ENCODE results near the gene KCNAB2. TPM values are rescaled to one million over a fixed set of nuclear protein-coding genes. Genes with fewer than 3 reads are reported as not detected.

The KCNAB2 gene
- total RNA-seq, 1 experiment from 2014 or later: 10.3 TPM

GRCh38 chr1:6100861-6101783 is 55.4 kb downstream of the KCNAB2 start (continued):
- TF ChIP-seq, protein P1, sequence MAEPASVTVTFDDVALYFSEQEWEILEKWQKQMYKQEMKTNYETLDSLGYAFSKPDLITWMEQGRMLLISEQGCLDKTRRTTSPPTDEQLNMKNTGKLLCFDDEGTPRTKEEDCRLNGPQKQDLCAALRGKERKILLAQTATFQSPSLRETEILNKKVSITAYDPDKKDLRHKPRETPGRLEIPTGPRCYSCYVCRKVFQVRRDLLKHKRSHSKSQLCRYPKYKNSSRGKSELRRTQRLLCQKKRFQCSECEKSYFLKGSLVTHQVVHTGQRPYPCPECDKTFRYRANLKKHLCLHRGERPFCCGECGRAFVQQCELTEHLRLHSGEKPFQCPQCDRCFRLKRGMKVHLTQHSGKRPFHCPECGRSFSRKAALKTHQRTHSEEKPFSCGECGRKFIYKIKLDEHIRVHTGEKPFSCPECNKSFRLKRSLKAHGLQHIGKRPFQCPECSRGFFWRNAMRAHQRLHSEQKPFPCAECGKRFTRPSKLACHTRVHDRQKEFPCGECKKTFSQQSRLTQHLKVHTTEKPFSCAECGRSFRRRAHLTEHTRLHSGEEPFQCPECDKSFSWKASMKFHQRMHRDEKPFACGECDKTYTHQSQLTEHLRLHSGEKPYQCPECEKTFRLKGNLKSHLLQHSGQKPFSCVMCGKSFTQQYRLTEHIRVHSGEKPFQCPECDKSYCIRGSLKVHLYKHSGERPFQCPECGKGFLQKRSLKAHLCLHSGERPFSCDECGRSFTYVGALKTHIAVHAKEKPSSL (CRISPR knock-in tag; conservative IDR thresholded peaks at IDR 0.05): no peak
- TF ChIP-seq ZNF138 (CRISPR knock-in tag; conservative IDR thresholded peaks at IDR 0.05) (no peak), ZNF317 (CRISPR knock-in tag; IDR thresholded peaks at IDR 0.05; ENCODE audit: borderline replicate concordance, low read depth) (no peak), GTF2I (CRISPR knock-in tag; conservative IDR thresholded peaks at IDR 0.05) (no peak), ZNF263 (CRISPR knock-in tag; IDR thresholded peaks at IDR 0.05; ENCODE audit: low read depth) (no peak), ZNF219 (CRISPR knock-in tag; IDR thresholded peaks at IDR 0.05; ENCODE audit: borderline replicate concordance) (no peak), PRRX2 (CRISPR knock-in tag; IDR thresholded peaks at IDR 0.05) (no peak)
- TF ChIP-seq, protein P2, sequence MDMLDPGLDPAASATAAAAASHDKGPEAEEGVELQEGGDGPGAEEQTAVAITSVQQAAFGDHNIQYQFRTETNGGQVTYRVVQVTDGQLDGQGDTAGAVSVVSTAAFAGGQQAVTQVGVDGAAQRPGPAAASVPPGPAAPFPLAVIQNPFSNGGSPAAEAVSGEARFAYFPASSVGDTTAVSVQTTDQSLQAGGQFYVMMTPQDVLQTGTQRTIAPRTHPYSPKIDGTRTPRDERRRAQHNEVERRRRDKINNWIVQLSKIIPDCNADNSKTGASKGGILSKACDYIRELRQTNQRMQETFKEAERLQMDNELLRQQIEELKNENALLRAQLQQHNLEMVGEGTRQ (CRISPR knock-in tag; IDR thresholded peaks at IDR 0.05): no peak

DNA sequence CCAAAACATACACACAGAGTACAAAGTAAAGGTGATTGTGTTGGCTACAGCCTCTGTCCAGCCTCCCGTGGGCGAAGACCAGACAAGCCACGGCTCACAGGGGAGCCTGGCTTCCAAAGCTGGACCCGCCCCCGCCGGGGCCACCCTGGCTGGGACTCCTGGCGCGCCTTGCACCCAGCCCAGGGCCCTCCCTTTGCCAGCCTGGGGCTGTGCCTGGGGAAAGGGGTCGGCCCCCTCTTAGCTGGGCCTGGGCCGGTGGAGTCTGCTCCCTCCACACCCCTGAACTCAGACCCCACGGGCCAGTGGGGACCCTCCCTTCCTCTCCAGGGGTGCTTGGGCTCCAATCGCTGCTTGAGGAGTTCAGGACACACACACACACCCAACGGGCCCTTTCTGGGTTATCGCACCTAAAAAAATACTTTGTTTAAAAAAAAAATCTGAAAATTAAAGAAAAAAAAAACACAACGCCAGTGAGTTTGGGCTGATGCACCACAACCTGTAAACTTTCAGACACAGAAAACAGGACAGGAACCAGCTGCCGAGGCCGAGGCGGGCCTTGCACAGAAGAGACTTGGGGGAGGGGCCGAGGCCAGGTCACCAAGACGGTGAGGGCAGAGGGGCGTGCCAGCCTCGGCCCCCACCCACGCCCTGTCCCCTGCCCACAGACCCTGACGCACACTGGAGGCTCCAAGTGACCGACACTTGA is 56.3 kb downstream of the KCNAB2 start:
- TF ChIP-seq FOXK1 (CRISPR knock-in tag; IDR thresholded peaks at IDR 0.05) (no peak), OVOL2 (CRISPR knock-in tag; IDR thresholded peaks at IDR 0.05; ENCODE audit: borderline replicate concordance) (no peak), SMAD3 (CRISPR knock-in tag; IDR thresholded peaks at IDR 0.05; ENCODE audit: borderline replicate concordance) (no peak), MYBL2 (CRISPR knock-in tag; IDR thresholded peaks at IDR 0.05) (no peak)
- TF ChIP-seq, protein P3, sequence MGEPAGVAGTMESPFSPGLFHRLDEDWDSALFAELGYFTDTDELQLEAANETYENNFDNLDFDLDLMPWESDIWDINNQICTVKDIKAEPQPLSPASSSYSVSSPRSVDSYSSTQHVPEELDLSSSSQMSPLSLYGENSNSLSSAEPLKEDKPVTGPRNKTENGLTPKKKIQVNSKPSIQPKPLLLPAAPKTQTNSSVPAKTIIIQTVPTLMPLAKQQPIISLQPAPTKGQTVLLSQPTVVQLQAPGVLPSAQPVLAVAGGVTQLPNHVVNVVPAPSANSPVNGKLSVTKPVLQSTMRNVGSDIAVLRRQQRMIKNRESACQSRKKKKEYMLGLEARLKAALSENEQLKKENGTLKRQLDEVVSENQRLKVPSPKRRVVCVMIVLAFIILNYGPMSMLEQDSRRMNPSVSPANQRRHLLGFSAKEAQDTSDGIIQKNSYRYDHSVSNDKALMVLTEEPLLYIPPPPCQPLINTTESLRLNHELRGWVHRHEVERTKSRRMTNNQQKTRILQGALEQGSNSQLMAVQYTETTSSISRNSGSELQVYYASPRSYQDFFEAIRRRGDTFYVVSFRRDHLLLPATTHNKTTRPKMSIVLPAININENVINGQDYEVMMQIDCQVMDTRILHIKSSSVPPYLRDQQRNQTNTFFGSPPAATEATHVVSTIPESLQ (CRISPR knock-in tag; IDR thresholded peaks at IDR 0.05): no peak
- H3K27ac Mint-ChIP-seq: no peak overlapping the region
- H3K4me1 Mint-ChIP-seq: no peaks in the 10 kb centered on the region
- ATAC-seq (no peak), DNase-seq (ENCODE audit: low spot score) (no peak)
- no peak overlapping the region for H3K4me3 Mint-ChIP-seq
- ChIA-PET CTCF (interaction anchor here (1.0 to 2.1 kb wide), 3 partner anchors 60 to 103 kb away, joined by 3 to 6 read pairs (median 3); no protein-coding TSS in a partner anchor), POLR2A (interaction anchor here (1.0 kb wide), 1 partner anchor 19 kb away, joined by 3 read pairs; no protein-coding TSS in a partner anchor)
- no peaks in the 10 kb centered on the region for H3K36me3 Mint-ChIP-seq
- no peaks in the 10 kb centered on the region for H3K27me3 Mint-ChIP-seq (ENCODE audit: low read depth)
- no peaks in the 10 kb centered on the region for H3K9me3 Mint-ChIP-seq

DNA sequence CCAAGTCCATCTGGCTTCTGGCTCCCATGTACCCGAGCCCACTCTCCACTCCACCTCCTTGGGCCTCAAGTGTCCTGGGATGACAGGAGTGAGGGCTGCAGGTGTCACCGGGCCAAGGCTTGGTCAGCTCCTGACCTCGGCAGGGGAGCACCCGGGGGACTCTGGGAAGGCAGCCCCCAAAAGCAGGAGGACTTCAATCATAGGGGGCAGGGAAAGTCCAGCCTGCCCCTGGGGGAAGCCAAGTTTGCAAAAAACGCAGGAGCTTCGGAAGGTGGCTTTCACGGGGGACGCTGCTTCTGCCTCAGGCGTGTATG is 56.8 kb downstream of the KCNAB2 start:
- no peak overlapping the region for H3K4me3 Mint-ChIP-seq
- ATAC-seq: no peak
- CTCF ChIA-PET: interaction anchor here (1.0 to 1.1 kb wide), 2 partner anchors 59 to 102 kb away, joined by 3 read pairs; no protein-coding TSS in a partner anchor
- no peak overlapping the region for H3K27ac Mint-ChIP-seq
- POLR2A ChIA-PET: no interaction called here
- no peaks in the 10 kb centered on the region for H3K4me1 Mint-ChIP-seq
- H3K36me3 Mint-ChIP-seq: no peaks in the 10 kb centered on the region
- H3K9me3 Mint-ChIP-seq: peaks cover 3% of the 10 kb centered on the region; the same call in 1 of the 2 replicates
- H3K27me3 Mint-ChIP-seq (ENCODE audit: low read depth): no peaks in the 10 kb centered on the region
- no peak for DNase-seq (ENCODE audit: low spot score)
- TF ChIP-seq MLX (CRISPR knock-in tag; IDR thresholded peaks at IDR 0.05): no peak
- TF ChIP-seq MXD4 (CRISPR knock-in tag; IDR thresholded peaks at IDR 0.05; ENCODE audit: borderline replicate concordance): no peak
- TF ChIP-seq, protein P4, sequence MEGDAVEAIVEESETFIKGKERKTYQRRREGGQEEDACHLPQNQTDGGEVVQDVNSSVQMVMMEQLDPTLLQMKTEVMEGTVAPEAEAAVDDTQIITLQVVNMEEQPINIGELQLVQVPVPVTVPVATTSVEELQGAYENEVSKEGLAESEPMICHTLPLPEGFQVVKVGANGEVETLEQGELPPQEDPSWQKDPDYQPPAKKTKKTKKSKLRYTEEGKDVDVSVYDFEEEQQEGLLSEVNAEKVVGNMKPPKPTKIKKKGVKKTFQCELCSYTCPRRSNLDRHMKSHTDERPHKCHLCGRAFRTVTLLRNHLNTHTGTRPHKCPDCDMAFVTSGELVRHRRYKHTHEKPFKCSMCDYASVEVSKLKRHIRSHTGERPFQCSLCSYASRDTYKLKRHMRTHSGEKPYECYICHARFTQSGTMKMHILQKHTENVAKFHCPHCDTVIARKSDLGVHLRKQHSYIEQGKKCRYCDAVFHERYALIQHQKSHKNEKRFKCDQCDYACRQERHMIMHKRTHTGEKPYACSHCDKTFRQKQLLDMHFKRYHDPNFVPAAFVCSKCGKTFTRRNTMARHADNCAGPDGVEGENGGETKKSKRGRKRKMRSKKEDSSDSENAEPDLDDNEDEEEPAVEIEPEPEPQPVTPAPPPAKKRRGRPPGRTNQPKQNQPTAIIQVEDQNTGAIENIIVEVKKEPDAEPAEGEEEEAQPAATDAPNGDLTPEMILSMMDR (IDR thresholded peaks at IDR 0.05): no peak
- no peak for TF ChIP-seq E2F5 (CRISPR knock-in tag; IDR thresholded peaks at IDR 0.05)
- no peak for TF ChIP-seq ZBTB21 (CRISPR knock-in tag; IDR thresholded peaks at IDR 0.05; ENCODE audit: borderline replicate concordance)
- no peak for TF ChIP-seq SMAD3 (CRISPR knock-in tag; IDR thresholded peaks at IDR 0.05; ENCODE audit: borderline replicate concordance)
- TF ChIP-seq, protein P5, sequence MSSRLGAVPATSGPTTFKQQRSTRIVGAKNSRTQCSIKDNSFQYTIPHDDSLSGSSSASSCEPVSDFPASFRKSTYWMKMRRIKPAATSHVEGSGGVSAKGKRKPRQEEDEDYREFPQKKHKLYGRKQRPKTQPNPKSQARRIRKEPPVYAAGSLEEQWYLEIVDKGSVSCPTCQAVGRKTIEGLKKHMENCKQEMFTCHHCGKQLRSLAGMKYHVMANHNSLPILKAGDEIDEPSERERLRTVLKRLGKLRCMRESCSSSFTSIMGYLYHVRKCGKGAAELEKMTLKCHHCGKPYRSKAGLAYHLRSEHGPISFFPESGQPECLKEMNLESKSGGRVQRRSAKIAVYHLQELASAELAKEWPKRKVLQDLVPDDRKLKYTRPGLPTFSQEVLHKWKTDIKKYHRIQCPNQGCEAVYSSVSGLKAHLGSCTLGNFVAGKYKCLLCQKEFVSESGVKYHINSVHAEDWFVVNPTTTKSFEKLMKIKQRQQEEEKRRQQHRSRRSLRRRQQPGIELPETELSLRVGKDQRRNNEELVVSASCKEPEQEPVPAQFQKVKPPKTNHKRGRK (CRISPR knock-in tag; IDR thresholded peaks at IDR 0.05; ENCODE audit: borderline replicate concordance): no peak
- TF ChIP-seq FOXP1 (CRISPR knock-in tag; IDR thresholded peaks at IDR 0.05; ENCODE audit: borderline replicate concordance): no peak
- no peak for TF ChIP-seq JUN (CRISPR knock-in tag; IDR thresholded peaks at IDR 0.05)

Measured in WTC11 (cell line).